BLaER1 treated with 17β-estradiol and CSF1 and Interleukin-3, amounts not matched to agents 10 nM and 100 nM (cell line): Measurements from ENCODE around the gene SLC20A1.

ENCODE experiments used
- H3K27ac ChIP-seq, 11 experiments: shearing (Covaris generic); formaldehyde crosslinking; 2 replicates each; pipeline ENCODE4 v1.8.1; 2022
- H3K27me3 ChIP-seq, 11 experiments: shearing (Covaris generic); formaldehyde crosslinking; 2 replicates each; pipeline ENCODE4 v1.8.1; 2022
- H3K36me3 ChIP-seq, 11 experiments: shearing (Covaris generic); formaldehyde crosslinking; 2 replicates each; pipeline ENCODE4 v1.8.1; 2022
- H3K4me1 ChIP-seq, 10 experiments: shearing (Covaris generic); formaldehyde crosslinking; 2 replicates each; pipeline ENCODE4 v1.8.1; 2022
- H3K4me2 ChIP-seq, 11 experiments: shearing (Covaris generic); formaldehyde crosslinking; 2 replicates each; pipeline ENCODE4 v1.8.1; 2022
- H3K4me3 ChIP-seq, 10 experiments: shearing (Covaris generic); formaldehyde crosslinking; 2 replicates each; pipeline ENCODE4 v1.8.1; 2022
- H3K9ac ChIP-seq, 11 experiments: shearing (Covaris generic); formaldehyde crosslinking; 2 replicates each; pipeline ENCODE4 v1.8.1; 2022
- H3K9me3 ChIP-seq, 11 experiments: shearing (Covaris generic); formaldehyde crosslinking; replicated peaks in 1 of 11; 2 replicates each; pipeline ENCODE4 v1.8.1; 2022
- H4K20me1 ChIP-seq, 11 experiments: shearing (Covaris generic); formaldehyde crosslinking; 2 replicates each; pipeline ENCODE4 v1.8.1; 2022
- Cebpa-rat ChIP-seq, 11 experiments: shearing (Covaris generic); IDR thresholded peaks; 2 replicates each; pipeline ENCODE4 v1.8.1; 2022

The SLC20A1 gene

DNA sequence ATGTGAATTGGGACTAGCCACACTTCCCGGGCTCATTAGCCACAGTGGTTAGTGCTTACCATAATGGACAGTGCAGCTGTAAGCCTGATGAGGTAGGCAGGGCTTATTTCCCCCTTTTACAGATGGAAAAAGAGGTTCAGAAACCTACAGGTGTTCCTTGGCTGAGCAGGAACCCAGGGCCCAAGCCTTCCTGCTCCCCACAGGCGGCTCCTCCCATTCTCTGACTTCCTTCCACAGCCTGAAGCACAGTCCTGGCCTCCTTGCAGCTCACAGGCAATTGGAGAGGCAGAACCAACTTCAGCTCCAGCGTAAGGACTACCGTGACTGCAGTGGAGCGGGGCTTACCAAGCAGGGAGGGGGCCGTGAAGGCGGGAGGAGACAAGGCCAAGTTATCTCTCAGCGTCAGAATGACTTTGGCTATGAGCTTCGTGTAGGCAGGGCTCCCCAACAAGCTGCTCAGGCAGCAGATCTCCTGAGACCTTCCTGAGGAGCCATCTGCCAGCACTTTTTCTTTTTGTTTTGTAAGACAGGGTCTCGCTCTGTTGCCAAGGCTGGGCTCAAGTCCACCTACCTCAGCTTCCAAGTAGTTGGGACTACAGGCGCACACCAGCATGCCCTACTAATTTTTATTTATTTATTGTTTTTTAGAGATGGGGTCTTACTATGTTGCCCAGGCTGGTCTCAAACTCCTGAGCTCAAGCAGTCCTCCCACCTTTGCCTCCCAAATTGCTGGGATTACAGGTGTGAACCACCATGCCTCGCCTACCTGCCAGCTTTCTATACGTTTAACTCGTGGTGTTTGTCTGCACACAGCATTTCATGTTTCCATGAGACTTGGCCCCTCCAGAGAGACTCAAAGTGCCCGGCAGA is 40.8 kb downstream of the SLC20A1 start:
- TF ChIP-seq Cebpa-rat (IDR thresholded peaks at IDR 0.05) = no peak
- Histone ChIP-seq H3K9me3 (no peaks in the 10 kb centered on the region), H3K27ac (peak overlapping the region; percentile 7 to 85 (median 63); a peak in 19 of 22 replicates), H3K4me1 (peaks cover 26 to 100% (median 90%) of the 10 kb centered on the region in 10 experiments), H4K20me1 (no peaks in the 10 kb centered on the region), H3K36me3 (no peaks in the 10 kb centered on the region), H3K9ac (peak overlapping the region in 9 of 11 experiments; percentile 0 to 56 (median 33); a peak in 9 of 22 replicates), H3K4me2 (peak overlapping the region; percentile 55 to 94 (median 73)), H3K4me3 (peak overlapping the region in 1 of 10 experiments; percentile 20; a peak in 1 of 20 replicates), H3K27me3 (no peaks in the 10 kb centered on the region)

DNA sequence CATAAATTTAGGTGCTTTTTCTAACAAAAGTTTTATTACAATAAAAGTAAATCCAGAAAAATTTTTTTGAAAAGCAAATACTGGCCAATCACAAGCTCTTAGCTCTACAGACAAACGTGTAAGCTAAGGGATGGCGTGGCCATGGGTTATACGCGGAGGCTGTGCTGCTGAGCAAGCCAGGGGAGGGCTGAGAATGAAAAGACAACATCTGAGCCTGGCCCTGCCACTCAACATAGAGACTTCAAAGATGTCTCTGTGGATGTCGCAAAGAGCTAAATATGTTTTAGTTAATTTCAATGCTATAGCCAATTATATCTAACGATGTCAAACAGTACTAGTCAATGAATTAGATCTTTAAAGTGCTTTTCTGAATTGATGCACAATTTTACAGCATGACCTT is 41.8 kb downstream of the SLC20A1 start:
- H3K4me2 ChIP-seq = peak overlapping the region in 5 of 11 experiments; percentile 62 to 94 (median 84); a peak in 4 of 22 replicates
- no peaks in the 10 kb centered on the region for H4K20me1 ChIP-seq
- H3K27me3 ChIP-seq = no peaks in the 10 kb centered on the region
- peaks cover 31 to 100% (median 90%) of the 10 kb centered on the region in 10 experiments for H3K4me1 ChIP-seq
- H3K27ac ChIP-seq = peak overlapping the region in 4 of 11 experiments; percentile 52 to 75 (median 68); a peak in 5 of 22 replicates
- no peaks in the 10 kb centered on the region for H3K9me3 ChIP-seq
- no peak for TF ChIP-seq Cebpa-rat (IDR thresholded peaks at IDR 0.05)
- H3K4me3 ChIP-seq = no peak overlapping the region
- H3K36me3 ChIP-seq = no peaks in the 10 kb centered on the region
- H3K9ac ChIP-seq = no peak overlapping the region

DNA sequence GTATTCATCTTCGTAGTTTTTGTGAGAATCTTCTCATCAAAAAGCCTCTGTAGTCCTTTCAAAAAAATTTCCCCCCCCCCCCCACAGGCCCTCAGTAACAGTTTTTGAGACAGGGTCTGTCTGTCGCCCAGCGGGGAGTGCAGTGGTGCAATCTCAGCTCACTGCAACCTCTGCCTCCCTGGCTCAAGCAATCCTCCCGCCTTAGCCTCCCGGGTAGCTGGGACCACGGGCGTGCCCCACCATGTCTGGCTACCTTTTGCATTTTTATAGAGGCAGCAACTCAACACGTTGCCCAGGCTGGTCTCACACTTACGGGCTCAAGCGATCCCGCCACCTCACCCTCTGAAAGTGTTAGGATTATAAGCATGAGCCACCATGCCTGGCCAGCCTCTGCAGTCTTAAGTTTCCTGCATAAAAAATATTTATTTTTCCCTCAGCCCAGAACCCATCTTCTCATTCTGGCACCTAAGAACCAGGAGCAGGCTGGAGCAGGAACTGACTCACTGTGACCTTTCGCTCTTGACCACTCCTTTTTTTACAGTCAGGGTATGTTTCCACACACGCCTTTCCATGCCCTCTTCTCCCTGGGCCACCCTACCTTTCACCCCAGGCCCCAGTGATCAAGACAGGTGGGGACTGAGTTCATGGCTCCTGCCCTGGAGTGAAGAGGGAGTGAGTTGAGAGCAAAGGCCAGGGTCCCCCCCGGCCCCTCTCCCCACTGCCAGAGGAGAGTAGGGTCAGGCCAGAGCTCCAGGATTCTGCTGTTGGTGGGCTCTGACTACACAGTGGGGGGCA is 42.5 kb downstream of the SLC20A1 start:
- H3K36me3 ChIP-seq = no peaks in the 10 kb centered on the region
- H3K9me3 ChIP-seq = no peaks in the 10 kb centered on the region
- peak overlapping the region in 8 of 11 experiments; percentile 20 to 71 (median 54); a peak in 15 of 22 replicates for H3K27ac ChIP-seq
- H3K4me1 ChIP-seq = peaks cover 36 to 100% (median 90%) of the 10 kb centered on the region in 10 experiments
- H3K27me3 ChIP-seq = no peaks in the 10 kb centered on the region
- H3K4me3 ChIP-seq = no peak overlapping the region
- peak overlapping the region in 5 of 11 experiments; percentile 55 to 89 (median 59); a peak in 10 of 22 replicates for H3K4me2 ChIP-seq
- no peaks in the 10 kb centered on the region for H4K20me1 ChIP-seq
- TF ChIP-seq Cebpa-rat (IDR thresholded peaks at IDR 0.05) = no peak
- peak overlapping the region in 2 of 11 experiments; percentile 16 to 41; a peak in 2 of 22 replicates for H3K9ac ChIP-seq

DNA sequence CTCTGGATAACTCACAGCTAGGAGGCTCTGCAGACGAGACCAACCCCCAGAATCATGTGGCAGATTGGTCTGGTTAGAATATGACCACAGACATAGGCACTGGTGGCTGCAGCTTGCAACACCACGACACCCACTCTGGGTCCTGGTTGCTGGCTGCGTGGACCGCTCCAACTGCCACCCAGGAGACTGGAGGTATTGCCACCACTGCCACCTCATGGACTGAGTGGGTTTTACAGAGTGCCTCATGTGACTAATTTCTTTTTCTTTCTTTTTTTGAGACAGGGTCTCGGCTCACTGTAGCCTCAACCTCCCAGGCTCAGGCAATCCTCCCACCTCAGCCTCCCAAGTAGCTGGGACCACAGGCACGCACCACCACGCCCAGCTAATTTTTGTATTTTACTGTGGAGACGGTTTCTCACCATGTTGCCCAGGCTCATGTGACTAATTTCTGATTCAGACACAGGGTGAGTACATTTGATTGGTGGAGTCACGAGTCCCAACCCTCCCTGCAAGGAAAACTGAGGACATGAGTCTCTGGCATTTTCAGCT is 45.2 kb downstream of the SLC20A1 start:
- Histone ChIP-seq H3K36me3 (no peaks in the 10 kb centered on the region), H3K27ac (peak overlapping the region; percentile 37 to 91 (median 71); a peak in 21 of 22 replicates), H3K4me2 (peak overlapping the region in 10 of 11 experiments; percentile 1 to 92 (median 82); a peak in 17 of 22 replicates), H3K27me3 (no peaks in the 10 kb centered on the region), H4K20me1 (no peaks in the 10 kb centered on the region), H3K9ac (peak overlapping the region in 10 of 11 experiments; percentile 25 to 74 (median 56); a peak in 15 of 22 replicates), H3K9me3 (peaks cover 0 to 6% (median 0%) of the 10 kb centered on the region in 11 experiments; a peak in 3 of 22 replicates), H3K4me1 (peaks cover 22 to 94% (median 71%) of the 10 kb centered on the region in 10 experiments), H3K4me3 (no peak overlapping the region)
- peak in 8 of 11 experiments; percentile 36 to 78 (median 52); a peak in 12 of 22 replicates for TF ChIP-seq Cebpa-rat (IDR thresholded peaks at IDR 0.05)

DNA sequence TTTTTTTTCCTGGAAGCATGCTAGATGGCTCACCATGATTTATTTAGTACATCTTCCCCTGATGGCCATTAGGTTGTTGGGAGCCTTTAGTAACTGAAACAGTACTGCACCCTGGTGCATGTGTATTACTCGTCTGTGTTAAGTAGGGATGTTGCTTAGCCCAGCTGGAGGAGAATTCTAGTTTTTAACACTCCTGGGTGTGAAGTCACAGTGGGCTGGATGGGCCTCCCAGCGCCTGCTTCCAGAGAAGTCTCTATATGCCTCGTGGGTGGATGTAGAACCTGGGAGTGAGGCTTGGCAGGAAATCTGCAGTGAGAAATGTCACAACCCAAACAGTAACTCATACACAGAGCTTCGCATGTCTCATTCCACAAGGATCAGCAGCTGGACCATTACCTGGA is 46.1 kb downstream of the SLC20A1 start:
- Histone ChIP-seq H3K9ac (peak overlapping the region in 4 of 11 experiments; percentile 54 to 74 (median 64); a peak in 9 of 22 replicates), H3K9me3 (peaks cover 0 to 14% (median 0%) of the 10 kb centered on the region in 11 experiments; a peak in 4 of 22 replicates), H3K36me3 (no peaks in the 10 kb centered on the region), H4K20me1 (no peaks in the 10 kb centered on the region), H3K27me3 (no peaks in the 10 kb centered on the region), H3K4me2 (peak overlapping the region in 10 of 11 experiments; percentile 19 to 92 (median 82); a peak in 16 of 22 replicates), H3K27ac (peak overlapping the region; percentile 37 to 91 (median 71); a peak in 19 of 22 replicates), H3K4me3 (no peak overlapping the region), H3K4me1 (peaks cover 13 to 94% (median 62%) of the 10 kb centered on the region in 10 experiments; a peak in 18 of 20 replicates)
- TF ChIP-seq Cebpa-rat (IDR thresholded peaks at IDR 0.05) = no peak

DNA sequence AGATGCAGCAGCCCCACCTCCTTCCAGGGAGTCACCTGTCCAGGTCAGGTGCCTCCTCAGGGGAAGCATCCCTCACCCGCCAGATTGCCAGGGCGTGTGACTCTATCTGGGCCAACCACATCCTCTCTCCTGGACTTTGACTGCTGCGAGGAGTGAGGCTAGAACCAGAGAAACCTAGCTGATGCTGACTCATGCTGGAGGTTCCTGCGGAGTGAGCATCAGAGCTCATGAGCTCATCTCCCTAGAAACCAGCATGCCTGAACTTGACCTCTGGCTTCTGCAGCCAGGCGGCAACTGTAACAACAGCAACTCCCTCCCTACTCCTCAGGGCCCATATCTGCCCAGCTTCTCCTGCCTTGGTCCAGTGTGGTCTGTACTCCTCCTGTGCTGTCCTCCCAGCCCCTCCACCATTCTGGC is 46.8 kb downstream of the SLC20A1 start:
- Histone ChIP-seq H3K4me2 (peak overlapping the region; percentile 19 to 92 (median 80); a peak in 21 of 22 replicates), H3K27me3 (no peaks in the 10 kb centered on the region), H3K4me3 (peak overlapping the region in 1 of 10 experiments; percentile 26; a peak in 1 of 20 replicates), H3K27ac (peak overlapping the region; percentile 37 to 91 (median 71); a peak in 21 of 22 replicates), H3K36me3 (no peaks in the 10 kb centered on the region), H4K20me1 (no peaks in the 10 kb centered on the region), H3K9me3 (peaks cover 0 to 14% (median 0%) of the 10 kb centered on the region in 11 experiments; a peak in 4 of 22 replicates), H3K9ac (peak overlapping the region in 7 of 11 experiments; percentile 24 to 74 (median 54); a peak in 9 of 22 replicates), H3K4me1 (peaks cover 12 to 94% (median 55%) of the 10 kb centered on the region in 10 experiments; a peak in 18 of 20 replicates)
- no peak for TF ChIP-seq Cebpa-rat (IDR thresholded peaks at IDR 0.05)

DNA sequence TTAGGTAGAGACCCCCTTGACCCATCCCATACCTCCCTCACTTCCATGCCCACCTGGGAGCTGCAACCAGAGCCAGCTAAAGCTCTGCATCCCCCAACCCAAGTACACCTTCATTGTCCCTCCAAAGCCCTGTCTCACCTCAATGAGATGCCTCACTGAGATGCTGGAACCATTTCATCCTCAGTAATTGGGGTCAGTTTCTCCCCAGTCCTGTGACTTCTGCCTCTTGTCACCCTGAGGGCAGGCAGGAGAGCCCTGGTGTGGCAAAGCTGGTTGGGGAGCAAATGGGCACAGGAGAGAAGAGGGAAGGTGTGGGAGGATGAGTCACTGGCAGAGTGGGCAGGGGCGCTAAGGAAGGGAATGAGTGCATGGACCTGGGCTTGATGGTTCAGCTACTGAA is 47.2 kb downstream of the SLC20A1 start:
- H3K27ac ChIP-seq = peak overlapping the region; percentile 37 to 91 (median 71); a peak in 21 of 22 replicates
- no peaks in the 10 kb centered on the region for H3K36me3 ChIP-seq
- H3K27me3 ChIP-seq = no peaks in the 10 kb centered on the region
- H3K4me1 ChIP-seq = peaks cover 12 to 94% (median 51%) of the 10 kb centered on the region in 10 experiments; a peak in 18 of 20 replicates
- peak overlapping the region in 1 of 10 experiments; percentile 26; a peak in 1 of 20 replicates for H3K4me3 ChIP-seq
- H3K9ac ChIP-seq = peak overlapping the region in 7 of 11 experiments; percentile 24 to 74 (median 33); a peak in 7 of 22 replicates
- peaks cover 0 to 14% (median 0%) of the 10 kb centered on the region in 11 experiments; a peak in 4 of 22 replicates for H3K9me3 ChIP-seq
- peak overlapping the region; percentile 19 to 92 (median 80); a peak in 21 of 22 replicates for H3K4me2 ChIP-seq
- no peak for TF ChIP-seq Cebpa-rat (IDR thresholded peaks at IDR 0.05)
- no peaks in the 10 kb centered on the region for H4K20me1 ChIP-seq
